H1 (cell line): ENCODE measurements around the gene RAPH1. TPM values are rescaled to one million over a fixed set of nuclear protein-coding genes. Genes with fewer than 3 reads are reported as not detected.

ENCODE experiments used
- ASH2L ChIP-seq: fragments of 200-600, 300-600 bp; sonication (generic); IDR thresholded peaks from one replicate; pipeline ENCODE4 v1.7.1; 2017; ENCODE audit warnings: low read length
- HDAC6 ChIP-seq: IDR thresholded peaks from one replicate; pipeline ENCODE4 v1.7.1; 2012; ENCODE audit warnings: low read depth, mild to moderate bottlenecking, inconsistent platforms, low read length, moderate library complexity
- polyA plus RNA-seq, 7 experiments: library from polyadenylated mRNA; depleted of rRNA in 3 of 7; stranded (reverse) in 5 of 7; unstranded in 2 of 7; fragments of >200 nt in 5 of 7; fragments of 200-250 nt in 2 of 7; gene quantifications; 1 replicate in 5 of 7; 2 replicates in 1 of 7; 4 replicates in 1 of 7; pipeline versions ENCODE4 v1.2.1 to v1.2.3, GENCODE V29; 2011 to 2013; ENCODE audit warnings: missing spikeins in 2 of 7, mixed read lengths in 2 of 7
- total RNA-seq: library from RNA; stranded (reverse); fragmentation: NEBNext Ultra II Directional; extraction: Animal tissue kit (Norgen Biotek cat#: 25700); gene quantifications from 2 replicates; pipeline ENCODE4 v1.2.1, GENCODE V29; 2021

The RAPH1 gene
- total and polyA plus RNA-seq, 2 of the 8 experiments (the other 6 are each of a cell fraction or from before 2014, with no cell fraction given) = 3.8 to 27.4 TPM

DNA sequence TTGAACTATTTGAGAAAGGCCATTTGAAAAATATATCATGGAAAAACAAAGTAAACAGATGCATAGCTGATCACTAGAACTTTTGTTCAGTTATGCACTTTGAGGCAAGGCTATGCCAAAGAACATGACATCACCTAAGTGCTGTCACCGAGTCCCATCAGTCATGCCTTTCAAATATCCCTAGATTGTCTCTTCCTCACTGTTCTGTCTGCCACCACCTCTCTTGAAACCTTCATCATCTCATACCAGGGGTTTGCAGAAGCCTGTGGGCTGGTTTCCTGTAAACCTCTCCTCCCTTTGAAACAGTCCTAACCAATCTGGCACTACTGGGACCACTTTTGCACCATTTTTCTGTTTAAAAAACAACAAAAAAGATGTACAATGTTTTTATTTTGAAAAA is 12.3 kb upstream of the RAPH1 start (continued):
- TF ChIP-seq ASH2L = no peak
- TF ChIP-seq HDAC6 = no peak
